ENCODE measurements around the gene KCNK7.
A peak's percentile ranks its signal among the peaks of the same experiment; 100 is the strongest.
"Not testable (repeated sequence)": the region's sequence is repeated elsewhere in the genome, so short reads cannot be mapped to it uniquely, and the experiment has no call there.

KCNK7 gene, protein sequence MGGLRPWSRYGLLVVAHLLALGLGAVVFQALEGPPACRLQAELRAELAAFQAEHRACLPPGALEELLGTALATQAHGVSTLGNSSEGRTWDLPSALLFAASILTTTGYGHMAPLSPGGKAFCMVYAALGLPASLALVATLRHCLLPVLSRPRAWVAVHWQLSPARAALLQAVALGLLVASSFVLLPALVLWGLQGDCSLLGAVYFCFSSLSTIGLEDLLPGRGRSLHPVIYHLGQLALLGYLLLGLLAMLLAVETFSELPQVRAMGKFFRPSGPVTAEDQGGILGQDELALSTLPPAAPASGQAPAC

GRCh38 chr11:65595543-65596281, at the start of gene KCNK7:
KCNK7 (minus strand) TSS chr11:65595800; CDS start chr11:65595772, 28 bp downstream.
- DNase-seq = no peak

DNA sequence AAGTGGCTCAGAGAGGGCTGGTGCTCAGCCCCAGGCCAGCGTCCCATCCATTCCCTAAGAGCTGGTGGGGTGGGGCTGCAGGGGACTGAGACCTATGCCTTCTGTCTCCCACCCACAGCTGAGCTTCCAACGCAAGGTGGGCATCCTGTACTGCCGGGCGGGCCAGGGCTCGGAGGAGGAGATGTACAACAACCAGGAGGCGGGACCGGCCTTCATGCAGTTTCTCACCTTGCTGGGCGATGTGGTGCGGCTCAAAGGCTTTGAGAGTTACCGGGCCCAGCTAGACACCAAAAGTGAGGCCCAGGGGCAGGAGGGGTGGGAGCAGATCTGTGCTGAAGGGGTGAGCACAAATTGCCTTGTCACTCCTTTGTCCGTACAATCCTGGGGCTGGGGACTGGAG, 49.2 kb upstream of the KCNK7 start:
- no peak for DNase-seq

DNA sequence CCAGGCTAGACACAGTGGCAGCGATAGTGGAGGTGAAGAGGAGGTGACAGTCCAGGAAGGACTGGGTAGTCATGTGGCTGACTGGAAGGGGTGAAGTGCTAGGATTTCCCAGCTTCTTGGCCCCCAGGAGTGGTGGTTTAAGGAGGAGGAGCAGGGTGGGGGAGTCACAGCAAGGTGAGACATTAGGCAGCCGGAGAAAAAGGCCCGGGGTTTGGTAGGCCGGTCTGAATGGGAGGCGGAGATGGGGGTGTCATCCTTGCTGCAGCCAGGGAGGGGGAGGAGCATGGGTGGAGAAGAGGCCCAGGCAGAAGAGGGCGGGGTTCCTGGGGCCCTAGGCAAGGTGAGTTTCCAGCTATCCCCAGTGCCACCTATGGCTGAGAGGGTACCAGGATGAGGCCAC, 48.4 kb upstream of the KCNK7 start:
- DNase-seq = no peak

DNA sequence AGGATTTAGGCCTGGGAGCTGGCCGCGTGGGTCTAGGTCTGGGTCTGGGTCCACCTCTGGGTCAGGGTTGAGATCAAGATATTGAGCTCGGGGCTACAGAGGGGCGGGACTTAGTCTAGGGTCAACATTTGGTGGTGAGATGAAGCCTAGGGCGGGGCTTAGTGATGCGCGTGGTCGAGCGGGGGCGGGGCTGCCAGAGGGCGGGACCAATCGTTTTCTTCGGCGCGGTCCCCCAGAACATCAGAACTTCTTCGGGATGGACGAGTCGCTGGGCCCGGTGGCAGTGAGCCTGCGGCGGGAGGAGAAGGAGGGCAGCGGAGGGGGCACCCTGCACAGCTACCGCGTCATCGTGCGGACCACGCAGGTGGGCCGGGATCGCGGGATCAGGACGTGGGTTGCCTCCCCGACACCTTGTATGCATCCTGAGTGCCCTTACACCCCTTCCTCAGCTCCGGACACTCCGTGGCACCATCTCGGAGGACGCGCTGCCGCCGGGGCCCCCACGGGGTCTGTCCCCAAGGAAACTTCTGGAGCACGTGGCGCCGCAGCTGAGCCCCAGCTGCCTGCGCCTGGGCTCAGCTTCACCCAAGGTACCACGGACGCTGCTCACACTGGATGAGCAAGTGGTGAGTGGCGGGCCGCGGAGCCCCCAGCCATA, 46.5 kb upstream of the KCNK7 start:
- DNase-seq = peak; percentile 60

DNA sequence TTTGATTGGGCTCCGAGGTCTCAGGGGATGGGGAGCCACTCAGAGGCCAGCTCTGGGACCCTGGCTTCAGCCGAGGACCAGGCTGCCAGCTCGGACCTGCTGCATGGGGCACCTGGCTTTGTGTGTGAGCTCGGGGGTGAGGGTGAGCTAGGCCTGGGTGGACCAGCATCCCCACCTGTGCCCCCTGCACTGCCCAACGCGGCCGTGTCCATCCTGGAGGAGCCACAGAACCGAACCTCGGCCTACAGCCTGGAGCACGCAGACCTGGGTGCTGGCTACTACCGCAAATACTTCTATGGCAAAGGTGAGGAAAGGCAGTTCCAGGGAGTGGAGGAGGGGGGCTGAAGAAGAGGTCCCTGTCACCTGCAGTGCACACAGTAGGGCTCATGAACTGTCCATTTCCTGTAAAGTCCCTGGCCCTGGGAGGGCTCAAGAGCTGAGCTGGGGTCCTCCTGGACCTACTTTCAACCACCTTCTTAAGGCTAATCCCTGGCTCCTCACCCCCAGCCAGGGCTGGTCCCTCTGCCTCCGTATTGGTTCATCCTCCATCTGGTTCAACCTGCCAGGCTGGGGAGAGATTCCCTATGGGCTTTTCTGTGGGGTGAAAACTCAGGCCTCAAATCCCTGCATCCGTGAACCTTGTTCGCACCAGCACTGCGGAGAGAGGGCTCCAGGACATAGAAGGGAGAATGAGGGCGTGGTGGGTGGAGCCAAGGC, 45.9 kb upstream of the KCNK7 start:
- DNase-seq = no peak

DNA sequence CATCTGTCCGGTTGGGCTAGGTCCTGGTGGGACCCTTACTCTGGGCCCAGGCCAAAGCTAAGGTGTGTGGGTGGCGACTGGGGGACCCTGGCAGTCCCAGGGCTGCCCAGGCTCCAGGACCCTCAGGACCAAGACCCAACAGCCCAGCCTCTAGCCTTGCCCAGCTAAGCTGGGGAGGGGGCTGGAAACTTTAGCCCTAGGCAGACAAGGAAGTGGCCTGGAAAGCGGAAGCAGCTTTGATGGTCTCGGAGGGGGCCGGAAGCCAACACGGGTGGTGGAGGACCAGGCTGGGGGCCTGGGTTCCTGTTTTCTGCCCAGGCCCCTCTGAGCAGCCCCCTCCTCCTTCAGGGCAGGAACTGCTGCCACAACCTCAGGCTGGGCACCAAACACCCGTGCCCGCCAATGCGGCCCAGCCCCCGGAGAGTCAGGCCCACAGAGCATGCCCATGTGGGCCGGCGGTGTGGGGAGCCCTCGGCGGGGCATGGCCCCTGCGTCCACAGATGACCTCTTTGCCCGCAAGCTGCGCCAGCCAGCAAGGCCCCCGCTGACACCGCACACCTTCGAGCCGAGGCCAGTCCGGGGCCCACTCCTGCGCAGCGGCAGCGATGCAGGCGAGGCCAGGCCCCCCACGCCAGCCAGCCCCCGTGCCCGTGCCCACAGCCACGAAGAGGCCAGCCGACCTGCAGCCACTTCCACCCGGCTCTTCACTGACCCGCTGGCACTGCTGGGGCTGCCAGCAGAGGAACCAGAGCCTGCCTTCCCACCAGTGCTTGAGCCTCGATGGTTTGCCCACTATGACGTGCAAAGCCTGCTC, 45.1 kb upstream of the KCNK7 start:
- DNase-seq = no peak

DNA sequence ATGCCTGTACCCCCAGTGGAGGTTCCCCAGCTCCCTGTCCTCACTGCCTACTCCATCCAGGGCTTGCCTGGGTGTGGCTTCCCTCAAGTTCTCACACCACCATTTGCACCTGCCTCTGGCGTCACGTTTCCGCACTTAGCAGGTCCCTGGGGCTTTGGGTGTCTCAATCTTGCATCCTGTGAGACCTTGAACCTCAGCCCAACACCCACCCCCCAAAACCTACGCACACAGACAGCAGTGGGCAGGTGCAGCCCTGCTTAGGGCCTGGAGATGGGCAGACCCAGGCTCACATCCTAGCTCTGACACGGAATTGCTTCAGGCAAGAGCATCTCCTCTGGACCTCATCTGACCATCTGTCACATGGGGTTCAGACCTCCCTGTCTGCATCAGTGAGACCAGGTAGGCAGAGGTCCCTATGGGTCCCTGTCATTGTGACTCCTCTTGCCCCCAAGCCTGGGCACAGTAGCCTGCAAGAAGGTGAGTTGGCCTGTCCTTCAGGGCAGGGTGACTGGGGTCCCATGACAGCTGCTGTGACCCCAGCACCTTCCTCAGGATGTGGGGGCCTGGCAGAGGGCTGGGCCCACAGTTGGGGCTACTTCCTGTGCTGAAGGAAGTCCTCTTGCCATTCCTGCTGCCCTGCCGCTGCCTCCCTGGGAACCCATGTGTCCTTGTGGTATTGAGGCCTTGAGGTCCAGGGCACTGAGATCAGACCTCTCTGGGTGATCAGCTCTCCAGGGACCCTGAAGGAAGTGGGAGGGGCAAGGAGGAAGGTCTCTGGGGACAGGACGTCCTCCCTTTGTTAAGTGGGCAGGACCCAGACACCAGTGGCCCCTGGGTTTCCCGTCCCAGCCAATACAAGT, 44.3 kb upstream of the KCNK7 start:
- no peak for DNase-seq

DNA sequence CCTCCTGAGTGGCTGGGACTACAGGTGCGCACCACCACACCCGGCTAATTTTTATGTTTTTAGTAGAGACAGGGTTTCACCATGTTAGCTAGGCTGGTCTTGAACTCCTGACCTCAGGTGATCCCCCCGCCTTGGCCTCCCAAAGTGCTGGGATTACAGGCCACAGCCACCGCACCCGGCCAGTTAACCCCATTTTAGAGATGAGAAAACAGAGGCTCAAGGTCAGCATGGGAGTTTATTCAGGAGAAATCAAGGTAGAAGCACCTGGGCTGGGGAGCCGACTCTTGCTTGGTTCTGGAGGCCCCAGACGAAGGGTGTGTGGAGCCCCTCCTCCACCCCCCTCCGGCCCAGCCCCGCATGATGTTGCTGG, 43.6 kb upstream of the KCNK7 start:
- DNase-seq = not testable (repeated sequence)

GRCh38 chr11:65637794-65638419, 42.3 kb upstream of the KCNK7 start, which contains the start of gene SIPA1:
SIPA1 (plus strand) TSS chr11:65638101; CDS start chr11:65640922, 2,821 bp downstream.
- peak; percentile 83 for DNase-seq

DNA sequence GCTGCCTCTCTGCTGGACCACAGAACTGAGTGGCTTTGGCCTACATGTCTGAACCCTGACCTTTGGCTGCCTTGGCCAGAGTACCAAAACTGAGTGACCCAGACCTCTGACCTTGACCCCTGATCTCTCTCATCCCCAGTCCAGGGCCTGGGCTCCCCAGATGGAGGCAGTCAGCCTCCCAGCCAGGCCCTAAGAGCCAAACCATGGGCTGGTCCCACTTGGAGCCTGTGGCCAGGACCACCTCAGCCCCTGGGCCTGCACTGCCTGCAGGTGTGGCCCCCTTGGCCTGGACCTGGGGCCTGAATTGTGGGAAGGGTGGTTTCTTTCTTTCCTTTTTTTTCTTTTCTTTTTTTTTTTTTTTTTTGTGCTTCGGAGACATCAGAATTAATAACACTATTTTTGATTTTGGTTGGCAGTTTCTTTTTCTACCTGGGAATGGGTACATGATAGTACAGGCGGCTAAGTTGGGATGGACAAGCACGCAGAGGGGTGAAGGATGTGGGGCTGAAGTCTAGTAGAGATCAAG, 41.5 kb upstream of the KCNK7 start:
- no peak for DNase-seq

DNA sequence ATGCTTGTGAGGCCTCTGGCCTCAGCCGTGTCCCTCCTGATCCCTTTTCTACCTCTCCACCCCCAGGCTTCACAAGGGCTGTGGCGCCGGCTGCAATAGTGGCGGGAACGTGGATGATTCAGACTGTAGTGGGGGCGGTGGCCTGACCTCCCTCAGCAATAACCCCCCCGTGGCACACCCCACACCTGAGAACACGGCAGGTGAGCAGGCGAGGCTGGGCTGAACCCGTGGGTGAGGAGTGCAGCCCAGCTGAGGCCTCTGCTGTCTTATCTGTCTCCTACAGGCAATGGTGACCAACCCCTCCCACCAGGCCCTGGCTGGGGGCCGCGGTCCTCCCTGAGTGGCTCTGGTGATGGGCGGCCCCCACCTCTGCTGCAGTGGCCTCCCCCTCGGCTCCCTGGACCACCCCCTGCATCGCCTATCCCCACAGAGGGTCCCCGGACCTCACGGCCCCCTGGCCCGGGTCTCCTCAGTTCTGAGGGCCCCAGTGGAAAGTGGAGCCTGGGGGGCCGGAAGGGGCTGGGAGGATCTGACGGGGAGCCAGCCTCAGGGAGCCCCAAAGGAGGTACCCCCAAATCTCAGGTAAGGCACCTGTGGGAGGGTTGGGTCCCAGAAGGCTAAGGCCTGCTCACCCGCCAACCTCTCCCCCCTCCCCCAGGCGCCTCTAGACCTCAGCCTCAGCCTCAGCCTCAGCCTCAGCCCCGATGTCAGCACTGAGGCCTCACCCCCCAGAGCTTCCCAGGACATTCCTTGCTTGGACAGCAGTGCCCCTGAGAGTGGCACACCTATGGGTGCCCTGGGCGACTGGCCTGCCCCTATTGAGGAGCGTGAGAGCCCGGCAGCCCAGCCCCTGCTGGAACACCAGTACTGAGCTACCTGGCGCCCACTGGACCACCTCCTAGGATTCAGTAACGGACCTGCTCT, 40.8 kb upstream of the KCNK7 start:
- DNase-seq = no peak

DNA sequence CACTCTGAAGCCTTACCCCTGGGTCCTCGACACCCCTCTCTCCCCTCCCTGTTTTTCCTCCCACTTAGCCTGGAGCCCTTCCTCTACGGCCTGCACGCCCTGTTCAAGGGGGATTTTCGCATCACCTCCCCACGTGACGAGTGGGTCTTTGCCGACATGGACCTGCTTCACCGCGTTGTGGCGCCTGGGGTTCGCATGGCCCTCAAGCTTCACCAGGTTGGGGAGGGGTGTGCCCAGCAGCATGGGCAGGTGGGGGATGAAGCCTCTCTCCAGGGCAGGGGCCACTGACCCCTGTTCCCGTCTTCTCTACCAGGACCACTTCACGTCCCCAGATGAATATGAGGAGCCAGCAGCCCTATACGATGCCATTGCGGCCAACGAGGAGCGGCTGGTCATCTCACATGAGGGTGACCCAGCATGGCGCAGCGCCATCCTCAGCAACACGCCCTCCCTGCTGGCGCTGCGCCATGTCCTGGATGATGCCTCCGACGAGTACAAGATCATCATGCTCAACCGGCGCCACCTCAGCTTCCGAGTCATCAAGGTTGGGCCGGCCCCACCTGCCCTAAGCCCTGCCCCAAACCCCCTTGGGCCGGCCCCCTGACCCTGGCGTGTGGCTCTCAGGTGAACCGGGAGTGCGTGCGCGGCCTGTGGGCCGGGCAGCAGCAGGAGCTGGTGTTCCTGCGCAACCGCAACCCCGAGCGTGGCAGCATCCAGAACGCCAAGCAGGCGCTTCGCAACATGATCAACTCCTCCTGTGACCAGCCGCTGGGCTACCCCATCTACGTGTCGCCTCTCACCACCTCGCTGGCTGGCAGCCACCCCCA, 39.5 kb upstream of the KCNK7 start:
- no peak for DNase-seq

GRCh38 chr11:65634440-65634839, 38.8 kb upstream of the KCNK7 start:
- no peak for DNase-seq

GRCh38 chr11:65634109-65634436, 38.5 kb upstream of the KCNK7 start:
- no peak for DNase-seq

GRCh38 chr11:65633390-65634108, 37.9 kb upstream of the KCNK7 start:
- DNase-seq = no peak

- no peak for DNase-seq
Measured at GRCh38 chr11:65630215-65630614, 34.6 kb upstream of the KCNK7 start.

DNA sequence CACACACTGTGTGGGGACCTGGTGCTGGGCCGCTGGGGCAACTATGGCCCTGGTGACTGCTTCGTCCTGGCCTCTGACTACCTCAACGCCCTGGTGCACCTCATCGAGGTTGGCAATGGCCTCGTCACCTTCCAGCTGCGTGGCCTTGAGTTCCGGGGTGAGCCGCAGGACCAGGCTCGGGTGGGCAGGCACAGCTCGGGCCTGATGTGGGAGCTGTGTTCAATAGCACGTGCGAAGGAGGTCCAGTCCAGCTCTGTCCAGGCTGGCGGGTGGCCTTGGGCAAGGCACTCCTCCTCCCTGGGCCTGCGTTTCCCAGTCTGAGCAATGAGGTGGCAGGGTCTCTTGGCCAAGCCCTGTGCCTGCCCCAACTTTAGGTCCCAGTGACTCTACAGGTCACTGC, 34.0 kb upstream of the KCNK7 start:
- DNase-seq = no peak

DNA sequence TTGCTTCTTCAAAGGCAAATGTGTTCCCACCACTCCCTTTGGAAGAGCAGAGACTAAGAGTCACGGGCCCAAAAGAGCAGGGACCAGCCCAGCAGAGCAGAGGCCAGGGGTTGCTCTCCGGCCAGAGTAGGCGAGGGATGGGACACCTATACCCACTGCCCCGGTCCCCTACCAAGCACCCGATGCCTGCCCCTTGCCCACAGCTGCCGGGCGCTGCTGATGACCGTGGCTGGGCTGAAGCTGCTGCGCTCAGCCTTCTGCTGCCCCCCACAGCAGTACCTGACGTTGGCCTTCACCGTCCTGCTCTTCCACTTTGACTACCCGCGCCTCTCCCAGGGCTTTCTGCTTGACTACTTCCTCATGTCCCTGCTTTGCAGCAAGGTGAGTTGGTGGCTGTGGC, 31.6 kb upstream of the KCNK7 start:
- no peak for DNase-seq
